Measurements from ENCODE around the gene PCDHGA8. TPM values are rescaled to one million over a fixed set of nuclear protein-coding genes. Genes with fewer than 3 reads are reported as not detected.

Gene PCDHGA8
- total and polyA plus RNA-seq, 7 experiments from 2014 or later, result 0.08 to 0.17 (median 0.13) TPM; not detected in 2

- H3K4me3 Mint-ChIP-seq, result no peak overlapping the region
- Histone ChIP-seq H3K9me3 (ENCODE audit: control insufficient read depth in 2 of 3, low read length in 3 of 3) (peaks cover 0 to 12% (median 0%) of the 10 kb centered on the region in 3 experiments), H3K27me3 (ENCODE audit: control insufficient read depth in 2 of 2, insufficient read depth in 2 of 2, low read length in 2 of 2) (peaks cover 0 to 11% of the 10 kb centered on the region in 2 donors), H3K4me3 (ENCODE audit: low read length) (no peak overlapping the region), H3K4me1 (ENCODE audit: control insufficient read depth in 2 of 2, insufficient read depth in 2 of 2, low read length in 2 of 2) (no peaks in the 10 kb centered on the region), H3K27ac (ENCODE audit: low read depth, low read length) (no peak overlapping the region), H3K36me3 (ENCODE audit: control insufficient read depth in 2 of 3, insufficient read depth in 3 of 3, low read length in 3 of 3) (no peaks in the 10 kb centered on the region)
- peaks cover 0 to 10% (median 3%) of the 10 kb centered on the region in 5 donors for H3K36me3 Mint-ChIP-seq
- peaks cover 0 to 48% (median 25%) of the 10 kb centered on the region in 11 donors for H3K9me3 Mint-ChIP-seq
- ChIA-PET POLR2A (no interaction called here), CTCF (no interaction called here)
- no peak for ATAC-seq
- no peak overlapping the region for H3K27ac Mint-ChIP-seq
- H3K27me3 Mint-ChIP-seq, result peaks cover 8 to 62% (median 48%) of the 10 kb centered on the region in 5 donors
- intact Hi-C loops (cut with micrococcal nuclease), result no loop called here
- DNase-seq, result no peak
- peaks cover 0 to 2% (median 0%) of the 10 kb centered on the region in 7 donors for H3K4me1 Mint-ChIP-seq
These were observed 44.8 kb downstream of the PCDHGA8 start for GRCh38 chr5:141437221-141437620.

- ATAC-seq, result no peak
- Histone ChIP-seq H3K27me3 (ENCODE audit: control insufficient read depth in 2 of 2, insufficient read depth in 2 of 2, low read length in 2 of 2) (peaks cover 0 to 11% of the 10 kb centered on the region in 2 donors), H3K36me3 (ENCODE audit: control insufficient read depth in 2 of 3, insufficient read depth in 3 of 3, low read length in 3 of 3) (no peaks in the 10 kb centered on the region), H3K9me3 (ENCODE audit: control insufficient read depth in 2 of 3, low read length in 3 of 3) (peaks cover 0 to 4% (median 0%) of the 10 kb centered on the region in 3 experiments), H3K27ac (ENCODE audit: low read depth, low read length) (no peak overlapping the region), H3K4me1 (ENCODE audit: control insufficient read depth in 2 of 2, insufficient read depth in 2 of 2, low read length in 2 of 2) (no peaks in the 10 kb centered on the region), H3K4me3 (ENCODE audit: low read length) (no peak overlapping the region)
- H3K4me3 Mint-ChIP-seq, result no peak overlapping the region
- intact Hi-C loops (cut with micrococcal nuclease), result no loop called here
- DNase-seq, result no peak
- ChIA-PET POLR2A (no interaction called here), CTCF (no interaction called here)
- no peak overlapping the region for H3K27ac Mint-ChIP-seq
- no peaks in the 10 kb centered on the region for H3K4me1 Mint-ChIP-seq
- H3K9me3 Mint-ChIP-seq, result peaks cover 0 to 36% (median 9%) of the 10 kb centered on the region in 11 donors
- peaks cover 2 to 50% (median 38%) of the 10 kb centered on the region in 5 donors for H3K27me3 Mint-ChIP-seq
- H3K36me3 Mint-ChIP-seq, result no peaks in the 10 kb centered on the region
These were observed 47.1 kb downstream of the PCDHGA8 start for GRCh38 chr5:141439411-141440141.

- ChIA-PET CTCF (no interaction called here), POLR2A (no interaction called here)
- no peaks in the 10 kb centered on the region for H3K4me1 Mint-ChIP-seq
- Histone ChIP-seq H3K9me3 (ENCODE audit: control insufficient read depth in 2 of 3, low read length in 3 of 3) (peaks cover 0 to 4% (median 0%) of the 10 kb centered on the region in 3 experiments), H3K4me3 (ENCODE audit: low read length) (no peak overlapping the region), H3K36me3 (ENCODE audit: control insufficient read depth in 2 of 3, insufficient read depth in 3 of 3, low read length in 3 of 3) (no peaks in the 10 kb centered on the region), H3K27ac (ENCODE audit: low read depth, low read length) (no peak overlapping the region), H3K4me1 (ENCODE audit: control insufficient read depth in 2 of 2, insufficient read depth in 2 of 2, low read length in 2 of 2) (no peaks in the 10 kb centered on the region), H3K27me3 (ENCODE audit: control insufficient read depth in 2 of 2, insufficient read depth in 2 of 2, low read length in 2 of 2) (peaks cover 0 to 7% of the 10 kb centered on the region in 2 donors)
- no peak overlapping the region for H3K27ac Mint-ChIP-seq
- intact Hi-C loops (cut with micrococcal nuclease), result no loop called here
- no peak for ATAC-seq
- H3K27me3 Mint-ChIP-seq, result peaks cover under 1 to 48% (median 34%) of the 10 kb centered on the region in 5 donors
- H3K4me3 Mint-ChIP-seq, result no peak overlapping the region
- DNase-seq, result no peak
- no peaks in the 10 kb centered on the region for H3K36me3 Mint-ChIP-seq
- H3K9me3 Mint-ChIP-seq, result peaks cover 0 to 29% (median 9%) of the 10 kb centered on the region in 11 donors
These were observed 47.9 kb downstream of the PCDHGA8 start for GRCh38 chr5:141440341-141440740.

GRCh38 chr5:141441571-141442170 is 49.2 kb downstream of the PCDHGA8 start:
- no peak overlapping the region for H3K4me3 ChIP-seq (ENCODE audit: low read length)
- H3K9me3 ChIP-seq (ENCODE audit: control insufficient read depth in 2 of 3, low read length in 3 of 3), result peaks cover 0 to 4% (median 0%) of the 10 kb centered on the region in 3 experiments
- H3K9me3 Mint-ChIP-seq, result peaks cover 0 to 24% (median 7%) of the 10 kb centered on the region in 11 donors
- no peak for ATAC-seq
- no peaks in the 10 kb centered on the region for H3K4me1 Mint-ChIP-seq
- no peaks in the 10 kb centered on the region for H3K36me3 Mint-ChIP-seq
- peaks cover 0 to 6% of the 10 kb centered on the region in 2 donors for H3K27me3 ChIP-seq (ENCODE audit: control insufficient read depth in 2 of 2, insufficient read depth in 2 of 2, low read length in 2 of 2)
- no peak overlapping the region for H3K27ac ChIP-seq (ENCODE audit: low read depth, low read length)
- H3K27ac Mint-ChIP-seq, result no peak overlapping the region
- H3K27me3 Mint-ChIP-seq, result peaks cover 0 to 43% (median 33%) of the 10 kb centered on the region in 5 donors
- CTCF ChIA-PET, result no interaction called here
- no peak for DNase-seq
- H3K4me3 Mint-ChIP-seq, result no peak overlapping the region
- intact Hi-C loops (cut with micrococcal nuclease), result no loop called here
- POLR2A ChIA-PET, result no interaction called here
- H3K36me3 ChIP-seq (ENCODE audit: control insufficient read depth in 2 of 3, insufficient read depth in 3 of 3, low read length in 3 of 3), result no peaks in the 10 kb centered on the region
- no peaks in the 10 kb centered on the region for H3K4me1 ChIP-seq (ENCODE audit: control insufficient read depth in 2 of 2, insufficient read depth in 2 of 2, low read length in 2 of 2)

Other genes starting within 250 kb of the PCDHGA8 start
Only the 30 nearest of the 37 such genes appear.
- 1 to 10 TPM in 1 of 5 experiments, not detected in 4; 1.2 TPM for gene PCDHB9, start 205.5 kb upstream of the PCDHGA8 start, total RNA-seq
- not detected for gene PCDHB9, start 205.5 kb upstream of the PCDHGA8 start, polyA plus RNA-seq
- under 1 TPM in 1 of 5 experiments, not detected in 4; 0.12 TPM for gene PCDHB10, start 200.3 kb upstream of the PCDHGA8 start, total RNA-seq
- not detected for gene PCDHB10, start 200.3 kb upstream of the PCDHGA8 start, polyA plus RNA-seq
- gene PCDHB11, start 193.0 kb upstream of the PCDHGA8 start, total RNA-seq, result not detected
- gene PCDHB11, start 193.0 kb upstream of the PCDHGA8 start, polyA plus RNA-seq, result not detected
- gene PCDHB12, start 183.9 kb upstream of the PCDHGA8 start, total RNA-seq, result not detected
- gene PCDHB12, start 183.9 kb upstream of the PCDHGA8 start, polyA plus RNA-seq, result not detected
- under 1 TPM in 1 of 5 experiments, not detected in 4; 0.08 TPM for gene PCDHB13, start 178.7 kb upstream of the PCDHGA8 start, total RNA-seq
- not detected for gene PCDHB13, start 178.7 kb upstream of the PCDHGA8 start, polyA plus RNA-seq
- not detected for gene PCDHB14, start 169.3 kb upstream of the PCDHGA8 start, total RNA-seq
- not detected for gene PCDHB14, start 169.3 kb upstream of the PCDHGA8 start, polyA plus RNA-seq
- under 1 TPM in 1 of 5 experiments, not detected in 4; 0.24 TPM for gene PCDHB15, start 147.2 kb upstream of the PCDHGA8 start, total RNA-seq
- gene PCDHB15, start 147.2 kb upstream of the PCDHGA8 start, polyA plus RNA-seq, result not detected
- gene SLC25A2, start 88.6 kb upstream of the PCDHGA8 start, total RNA-seq, result 1 to 10 TPM in 1 of 5 experiments, under 1 TPM in 4; 0.27 to 1.1 (median 0.41) TPM
- under 1 TPM in 1 of 2 donors, not detected in 1; 0.34 TPM for gene SLC25A2, start 88.6 kb upstream of the PCDHGA8 start, polyA plus RNA-seq
- gene TAF7, start 71.8 kb upstream of the PCDHGA8 start, total RNA-seq, result 100 to 1,000 TPM in 2 of 5 experiments, 10 to 100 TPM in 3; 64.5 to 115 (median 84.9) TPM
- gene TAF7, start 71.8 kb upstream of the PCDHGA8 start, polyA plus RNA-seq, result 100 to 1,000 TPM; 240 to 242 TPM
- gene PCDHGA1, start 62.1 kb upstream of the PCDHGA8 start, total RNA-seq, result under 1 TPM; 0.08 to 0.54 (median 0.17) TPM
- gene PCDHGA1, start 62.1 kb upstream of the PCDHGA8 start, polyA plus RNA-seq, result not detected
- under 1 TPM in 4 of 5 experiments, not detected in 1; 0.10 to 0.15 (median 0.11) TPM for gene PCDHGA2, start 53.9 kb upstream of the PCDHGA8 start, total RNA-seq
- gene PCDHGA2, start 53.9 kb upstream of the PCDHGA8 start, polyA plus RNA-seq, result not detected
- gene PCDHGA3, start 48.8 kb upstream of the PCDHGA8 start, total RNA-seq, result under 1 TPM in 1 of 5 experiments, not detected in 4; 0.24 TPM
- not detected for gene PCDHGA3, start 48.8 kb upstream of the PCDHGA8 start, polyA plus RNA-seq
- gene PCDHGB1, start 42.5 kb upstream of the PCDHGA8 start, total RNA-seq, result under 1 TPM in 1 of 5 experiments, not detected in 4; 0.24 TPM
- not detected for gene PCDHGB1, start 42.5 kb upstream of the PCDHGA8 start, polyA plus RNA-seq
- under 1 TPM in 4 of 5 experiments, not detected in 1; 0.11 to 0.63 (median 0.18) TPM for gene PCDHGA4, start 37.6 kb upstream of the PCDHGA8 start, total RNA-seq
- gene PCDHGA4, start 37.6 kb upstream of the PCDHGA8 start, polyA plus RNA-seq, result under 1 TPM in 1 of 2 donors, not detected in 1; 0.20 TPM
- 1 to 10 TPM in 1 of 5 experiments, under 1 TPM in 3, not detected in 1; 0.24 to 1.3 (median 0.36) TPM for gene PCDHGB2, start 32.6 kb upstream of the PCDHGA8 start, total RNA-seq
- not detected for gene PCDHGB2, start 32.6 kb upstream of the PCDHGA8 start, polyA plus RNA-seq
- under 1 TPM; 0.11 to 0.34 (median 0.24) TPM for gene PCDHGA5, start 28.5 kb upstream of the PCDHGA8 start, total RNA-seq
- gene PCDHGA5, start 28.5 kb upstream of the PCDHGA8 start, polyA plus RNA-seq, result not detected
- under 1 TPM; 0.24 to 0.59 (median 0.43) TPM for gene PCDHGB3, start 22.4 kb upstream of the PCDHGA8 start, total RNA-seq
- under 1 TPM in 1 of 2 donors, not detected in 1; 0.13 TPM for gene PCDHGB3, start 22.4 kb upstream of the PCDHGA8 start, polyA plus RNA-seq
- under 1 TPM; 0.24 to 0.70 (median 0.35) TPM for gene PCDHGA6, start 18.7 kb upstream of the PCDHGA8 start, total RNA-seq
- not detected for gene PCDHGA6, start 18.7 kb upstream of the PCDHGA8 start, polyA plus RNA-seq
- gene PCDHGA7, start 9.9 kb upstream of the PCDHGA8 start, total RNA-seq, result under 1 TPM in 4 of 5 experiments, not detected in 1; 0.13 to 0.30 (median 0.19) TPM
- not detected for gene PCDHGA7, start 9.9 kb upstream of the PCDHGA8 start, polyA plus RNA-seq
- under 1 TPM in 4 of 5 experiments, not detected in 1; 0.08 to 0.27 (median 0.24) TPM for gene PCDHGB4, start 4.9 kb upstream of the PCDHGA8 start, total RNA-seq
- gene PCDHGB4, start 4.9 kb upstream of the PCDHGA8 start, polyA plus RNA-seq, result not detected
- gene PCDHGB5, start 5.3 kb downstream of the PCDHGA8 start, total RNA-seq, result under 1 TPM; 0.16 to 0.44 (median 0.42) TPM
- gene PCDHGB5, start 5.3 kb downstream of the PCDHGA8 start, polyA plus RNA-seq, result under 1 TPM; 0.09 to 0.49 TPM
- gene PCDHGA9, start 10.1 kb downstream of the PCDHGA8 start, total RNA-seq, result under 1 TPM in 4 of 5 experiments, not detected in 1; 0.16 to 0.41 (median 0.22) TPM
- not detected for gene PCDHGA9, start 10.1 kb downstream of the PCDHGA8 start, polyA plus RNA-seq
- under 1 TPM; 0.13 to 0.44 (median 0.19) TPM for gene PCDHGB6, start 15.4 kb downstream of the PCDHGA8 start, total RNA-seq
- under 1 TPM; 0.05 to 0.12 TPM for gene PCDHGB6, start 15.4 kb downstream of the PCDHGA8 start, polyA plus RNA-seq
- gene PCDHGA10, start 20.4 kb downstream of the PCDHGA8 start, total RNA-seq, result under 1 TPM; 0.11 to 0.39 (median 0.24) TPM
- under 1 TPM; 0.04 to 0.12 TPM for gene PCDHGA10, start 20.4 kb downstream of the PCDHGA8 start, polyA plus RNA-seq
- gene PCDHGB7, start 25.0 kb downstream of the PCDHGA8 start, total RNA-seq, result under 1 TPM in 3 of 5 experiments, not detected in 2; 0.11 to 0.16 (median 0.13) TPM
- gene PCDHGB7, start 25.0 kb downstream of the PCDHGA8 start, polyA plus RNA-seq, result not detected
- gene PCDHGA11, start 28.4 kb downstream of the PCDHGA8 start, total RNA-seq, result under 1 TPM in 4 of 5 experiments, not detected in 1; 0.16 to 0.29 (median 0.21) TPM
- not detected for gene PCDHGA11, start 28.4 kb downstream of the PCDHGA8 start, polyA plus RNA-seq
- under 1 TPM in 1 of 5 experiments, not detected in 4; 0.32 TPM for gene PCDHGA12, start 37.9 kb downstream of the PCDHGA8 start, total RNA-seq
- gene PCDHGA12, start 37.9 kb downstream of the PCDHGA8 start, polyA plus RNA-seq, result not detected
- under 1 TPM; 0.15 to 0.76 (median 0.16) TPM for gene PCDHGC3, start 83.3 kb downstream of the PCDHGA8 start, total RNA-seq
- under 1 TPM in 1 of 2 donors, not detected in 1; 0.14 TPM for gene PCDHGC3, start 83.3 kb downstream of the PCDHGA8 start, polyA plus RNA-seq
- gene PCDHGC4, start 92.4 kb downstream of the PCDHGA8 start, total RNA-seq, result under 1 TPM in 1 of 5 experiments, not detected in 4; 0.22 TPM
- not detected for gene PCDHGC4, start 92.4 kb downstream of the PCDHGA8 start, polyA plus RNA-seq
- gene PCDHGC5, start 96.4 kb downstream of the PCDHGA8 start, total RNA-seq, result under 1 TPM in 1 of 5 experiments, not detected in 4; 0.13 TPM
- gene PCDHGC5, start 96.4 kb downstream of the PCDHGA8 start, polyA plus RNA-seq, result not detected

Measured in naive thymus-derived CD4-positive, alpha-beta T cell (primary cell).